GM20431 (cell line): ENCODE data around the gene REPS2.
"Not testable (repeated sequence)": the region's sequence is repeated elsewhere in the genome, so short reads cannot be mapped to it uniquely, and the experiment has no call there.

Experiments used
- in situ Hi-C: fragments of 300-500 bp; cut with MseI, MboI; formaldehyde crosslinking; loops from one replicate; pipeline ENCODE4 v1.15.0; 2020; ENCODE audit warnings: low sequenced_read_pairs; ENCODE audit not compliant: unreplicated experiment

Gene REPS2

GRCh38 chrX:16962661-16963060, 16.2 kb downstream of the REPS2 start:
- in situ Hi-C loops, result not testable (repeated sequence)

GRCh38 chrX:16963216-16963615, 16.8 kb downstream of the REPS2 start:
- in situ Hi-C loops, result no loop called here

GRCh38 chrX:16964976-16965375, 18.5 kb downstream of the REPS2 start:
- in situ Hi-C loops, result not testable (repeated sequence)

- in situ Hi-C loops, result no loop called here
Observed at GRCh38 chrX:16966752-16967448, 20.4 kb downstream of the REPS2 start.

- in situ Hi-C loops, result not testable (repeated sequence)
Observed at GRCh38 chrX:16968753-16969152, 22.3 kb downstream of the REPS2 start.

GRCh38 chrX:16970977-16971376, 24.5 kb downstream of the REPS2 start:
- in situ Hi-C loops, result no loop called here

GRCh38 chrX:16971694-16972093, 25.2 kb downstream of the REPS2 start:
- in situ Hi-C loops, result no loop called here

- in situ Hi-C loops, result no loop called here
Observed at GRCh38 chrX:16975233-16975632, 28.8 kb downstream of the REPS2 start.

GRCh38 chrX:16977771-16978170, 31.3 kb downstream of the REPS2 start:
- in situ Hi-C loops, result no loop called here

- in situ Hi-C loops, result no loop called here
Observed at GRCh38 chrX:16978193-16978984, 31.9 kb downstream of the REPS2 start.

- in situ Hi-C loops, result no loop called here
Observed at GRCh38 chrX:16979226-16979625, 32.8 kb downstream of the REPS2 start.

- in situ Hi-C loops, result no loop called here
Observed at GRCh38 chrX:16981209-16981608, 34.8 kb downstream of the REPS2 start.

GRCh38 chrX:16981980-16982379, 35.5 kb downstream of the REPS2 start:
- in situ Hi-C loops, result no loop called here

- in situ Hi-C loops, result no loop called here
Observed at GRCh38 chrX:16983051-16983450, 36.6 kb downstream of the REPS2 start.

- in situ Hi-C loops, result no loop called here
Observed at GRCh38 chrX:16985286-16985685, 38.8 kb downstream of the REPS2 start.

GRCh38 chrX:16986169-16986568, 39.7 kb downstream of the REPS2 start:
- in situ Hi-C loops, result no loop called here

GRCh38 chrX:16989750-16990149, 43.3 kb downstream of the REPS2 start:
- in situ Hi-C loops, result no loop called here

- in situ Hi-C loops, result no loop called here
Observed at GRCh38 chrX:16990839-16991238, 44.4 kb downstream of the REPS2 start.

- in situ Hi-C loops, result no loop called here
Observed at GRCh38 chrX:16992445-16992844, 46.0 kb downstream of the REPS2 start.

- in situ Hi-C loops, result no loop called here
Observed at GRCh38 chrX:16992951-16993350, 46.5 kb downstream of the REPS2 start.

GRCh38 chrX:16993791-16994318, 47.4 kb downstream of the REPS2 start:
- in situ Hi-C loops, result no loop called here
